ENCODE results near the gene CTU2. TPM values are rescaled to one million over a fixed set of nuclear protein-coding genes. Genes with fewer than 3 reads are reported as not detected.

The CTU2 gene
- total RNA-seq, 2 donors from 2014 or later = 5.7 to 10.2 TPM

DNA sequence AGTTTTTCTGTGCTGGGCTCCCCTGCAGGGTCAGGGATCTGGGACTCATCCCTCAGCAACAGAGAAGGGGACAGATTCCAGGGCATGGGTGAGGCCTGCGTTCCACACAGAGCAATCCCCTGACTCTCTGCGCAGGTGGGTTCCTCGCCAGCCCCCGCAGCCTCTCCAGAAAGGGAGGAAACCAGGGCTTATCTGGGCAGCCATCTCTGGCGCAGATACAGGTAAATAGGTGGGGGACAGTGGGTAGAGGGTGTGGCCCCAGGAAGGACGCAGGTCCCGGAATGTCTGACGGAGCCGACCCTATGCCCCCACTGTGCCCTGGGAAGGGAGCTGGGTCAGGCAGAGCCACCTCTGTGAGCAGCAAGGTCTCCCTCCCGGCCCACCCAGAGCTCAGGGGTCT, 55.5 kb downstream of the CTU2 start:
- Histone ChIP-seq H3K4me3 (no peak overlapping the region), H3K27ac (peak overlapping the region in 3 of 4 donors; percentile 50 to 77 (median 77)), H3K4me1 (peaks cover 73% of the 10 kb centered on the region), H3K9me3 (no peaks in the 10 kb centered on the region), H3K36me3 (replicated peaks in 1 of 2; ENCODE audit: insufficient read depth in 1 of 2, low read depth in 2 of 2) (no peaks in the 10 kb centered on the region), H3K27me3 (no peaks in the 10 kb centered on the region)
- TF ChIP-seq POLR2A (IDR thresholded peaks at IDR 0.05) = no peak
- TF ChIP-seq, protein P1, sequence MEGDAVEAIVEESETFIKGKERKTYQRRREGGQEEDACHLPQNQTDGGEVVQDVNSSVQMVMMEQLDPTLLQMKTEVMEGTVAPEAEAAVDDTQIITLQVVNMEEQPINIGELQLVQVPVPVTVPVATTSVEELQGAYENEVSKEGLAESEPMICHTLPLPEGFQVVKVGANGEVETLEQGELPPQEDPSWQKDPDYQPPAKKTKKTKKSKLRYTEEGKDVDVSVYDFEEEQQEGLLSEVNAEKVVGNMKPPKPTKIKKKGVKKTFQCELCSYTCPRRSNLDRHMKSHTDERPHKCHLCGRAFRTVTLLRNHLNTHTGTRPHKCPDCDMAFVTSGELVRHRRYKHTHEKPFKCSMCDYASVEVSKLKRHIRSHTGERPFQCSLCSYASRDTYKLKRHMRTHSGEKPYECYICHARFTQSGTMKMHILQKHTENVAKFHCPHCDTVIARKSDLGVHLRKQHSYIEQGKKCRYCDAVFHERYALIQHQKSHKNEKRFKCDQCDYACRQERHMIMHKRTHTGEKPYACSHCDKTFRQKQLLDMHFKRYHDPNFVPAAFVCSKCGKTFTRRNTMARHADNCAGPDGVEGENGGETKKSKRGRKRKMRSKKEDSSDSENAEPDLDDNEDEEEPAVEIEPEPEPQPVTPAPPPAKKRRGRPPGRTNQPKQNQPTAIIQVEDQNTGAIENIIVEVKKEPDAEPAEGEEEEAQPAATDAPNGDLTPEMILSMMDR (IDR thresholded peaks at IDR 0.05) = no peak
- no peak for ATAC-seq
- intact Hi-C loops (cut with DNase I) = no loop called here
- peak in 1 of 4 donors; percentile 40 for DNase-seq
- WGBS, 2 donors = 59 to 67% methylated on average over 7 to 10 of the region's 10 CpGs

GRCh38 chr16:88762258-88762870, 56.1 kb downstream of the CTU2 start:
- intact Hi-C loops (cut with DNase I) = no loop called here
- H3K27me3 ChIP-seq = no peaks in the 10 kb centered on the region
- no peak for DNase-seq
- ATAC-seq = no peak
- no peaks in the 10 kb centered on the region for H3K9me3 ChIP-seq
- 72 to 92% methylated on average over 2 to 16 of the region's 16 CpGs for WGBS, 2 donors
- H3K4me3 ChIP-seq = no peak overlapping the region
- peaks cover 79% of the 10 kb centered on the region for H3K4me1 ChIP-seq
- no peaks in the 10 kb centered on the region for H3K36me3 ChIP-seq (replicated peaks in 1 of 2; ENCODE audit: insufficient read depth in 1 of 2, low read depth in 2 of 2)
- H3K27ac ChIP-seq = peak overlapping the region; percentile 50 to 78 (median 77)
- TF ChIP-seq POLR2A (IDR thresholded peaks at IDR 0.05) = no peak
- TF ChIP-seq, protein P1 (IDR thresholded peaks at IDR 0.05) = no peak

DNA sequence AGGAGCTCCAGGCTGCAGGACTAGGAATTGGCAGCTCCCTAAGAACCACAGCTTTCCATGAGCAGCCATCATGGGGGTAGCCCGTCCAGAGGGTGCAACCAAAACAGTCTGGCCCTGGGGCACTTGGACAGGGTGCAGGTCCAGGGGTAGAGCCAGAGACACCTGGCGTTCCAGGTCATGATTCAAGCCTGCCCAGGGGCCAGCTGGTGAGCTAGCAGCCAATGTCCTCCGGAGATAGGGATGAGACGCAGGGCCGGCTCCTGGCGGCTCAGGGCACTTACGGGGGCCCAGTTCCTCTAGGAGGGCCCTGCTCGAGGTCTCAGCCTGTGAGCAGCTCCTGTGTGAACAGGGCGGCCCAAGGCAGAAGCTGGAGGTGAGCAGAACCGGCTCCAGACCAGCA, 56.6 kb downstream of the CTU2 start:
- WGBS, 2 donors = 73 to 78% methylated on average over 6 to 10 of the region's 10 CpGs
- intact Hi-C loops (cut with DNase I) = no loop called here
- H3K9me3 ChIP-seq = no peaks in the 10 kb centered on the region
- peak overlapping the region; percentile 50 to 78 (median 77) for H3K27ac ChIP-seq
- no peak overlapping the region for H3K4me3 ChIP-seq
- TF ChIP-seq, protein P1 (IDR thresholded peaks at IDR 0.05) = no peak
- TF ChIP-seq POLR2A (IDR thresholded peaks at IDR 0.05) = no peak
- DNase-seq (no peak), ATAC-seq (no peak)
- peaks cover 85% of the 10 kb centered on the region for H3K4me1 ChIP-seq
- no peaks in the 10 kb centered on the region for H3K27me3 ChIP-seq
- H3K36me3 ChIP-seq (replicated peaks in 1 of 2; ENCODE audit: insufficient read depth in 1 of 2, low read depth in 2 of 2) = no peaks in the 10 kb centered on the region

- DNase-seq (peak; percentile 50 to 75 (median 54)), ATAC-seq (peak; percentile 52)
- Histone ChIP-seq H3K27me3 (no peaks in the 10 kb centered on the region), H3K4me1 (peaks cover 91% of the 10 kb centered on the region), H3K4me3 (no peak overlapping the region), H3K27ac (peak overlapping the region; percentile 50 to 78 (median 77)), H3K36me3 (replicated peaks in 1 of 2; ENCODE audit: insufficient read depth in 1 of 2, low read depth in 2 of 2) (no peaks in the 10 kb centered on the region), H3K9me3 (no peaks in the 10 kb centered on the region)
- 41 to 46% methylated on average over 8 to 14 of the region's 14 CpGs for WGBS, 2 donors
- TF ChIP-seq POLR2A (IDR thresholded peaks at IDR 0.05) = no peak
- TF ChIP-seq, protein P1 (IDR thresholded peaks at IDR 0.05) = peak in 1 of 7 experiments; percentile 32
- intact Hi-C loops (cut with DNase I) = no loop called here
These were observed 57.3 kb downstream of the CTU2 start for GRCh38 chr16:88763502-88764053.

- Histone ChIP-seq H3K36me3 (replicated peaks in 1 of 2; ENCODE audit: insufficient read depth in 1 of 2, low read depth in 2 of 2) (no peaks in the 10 kb centered on the region), H3K4me3 (no peak overlapping the region), H3K27me3 (no peaks in the 10 kb centered on the region), H3K4me1 (peaks cover 94% of the 10 kb centered on the region), H3K27ac (peak overlapping the region; percentile 45 to 78 (median 77)), H3K9me3 (no peaks in the 10 kb centered on the region)
- TF ChIP-seq, protein P1 (IDR thresholded peaks at IDR 0.05) = no peak
- no peak for TF ChIP-seq POLR2A (IDR thresholded peaks at IDR 0.05)
- ATAC-seq (no peak), DNase-seq (no peak)
- WGBS, 2 donors = 89 to 92% methylated on average over 17 to 18 of the region's 19 CpGs
- intact Hi-C loops (cut with DNase I) = no loop called here
These were observed 57.8 kb downstream of the CTU2 start for GRCh38 chr16:88764080-88764479.
